Mesothelial cell of epicardium (in vitro differentiated cells): ENCODE measurements around the gene XRCC2. TPM values are rescaled to one million over a fixed set of nuclear protein-coding genes. Genes with fewer than 3 reads are reported as not detected.

Experiments
- DNase-seq, 2 experiments: peaks; one replicate each; pipeline ENCODE4 v3.0.0; 2021; ENCODE audit warnings: low spot score in 2 of 2; ENCODE audit not compliant: unreplicated experiment in 2 of 2
- H3K27ac Mint-ChIP-seq: 2 replicates; pipeline ENCODE4 v1.8.0; 2021; ENCODE audit warnings: mixed read lengths
- H3K27me3 Mint-ChIP-seq: 2 replicates; pipeline ENCODE4 v1.8.0; 2021; ENCODE audit warnings: low read depth, mixed read lengths
- H3K36me3 Mint-ChIP-seq: 2 replicates; pipeline ENCODE4 v1.8.0; 2021; ENCODE audit warnings: mixed read lengths
- H3K4me1 Mint-ChIP-seq: 2 replicates; pipeline ENCODE4 v1.8.0; 2021; ENCODE audit warnings: mixed read lengths
- H3K4me3 Mint-ChIP-seq: 2 replicates; pipeline ENCODE4 v1.8.0; 2021; ENCODE audit warnings: mild to moderate bottlenecking, moderate library complexity, mixed read lengths
- H3K9me3 Mint-ChIP-seq: 2 replicates; pipeline ENCODE4 v1.8.0; 2021; ENCODE audit warnings: mixed read lengths
- total RNA-seq: library from RNA; stranded (reverse); gene quantifications from 3 replicates; pipeline ENCODE4 v1.2.1, GENCODE V29; 2021
- TF ChIP-seq, protein P1 (sequence below): fragments of 200-600 bp; sonication (generic); IDR thresholded peaks from one replicate; pipeline ENCODE4 v1.5.0; 2021; ENCODE audit warnings: antibody characterized with exemption; ENCODE audit not compliant: unreplicated experiment

XRCC2 gene
- total RNA-seq, 1 donor from 2014 or later: 7.0 TPM

GRCh38 chr7:152643979-152644559 is 31.9 kb downstream of the XRCC2 start:
- TF ChIP-seq, protein P1, sequence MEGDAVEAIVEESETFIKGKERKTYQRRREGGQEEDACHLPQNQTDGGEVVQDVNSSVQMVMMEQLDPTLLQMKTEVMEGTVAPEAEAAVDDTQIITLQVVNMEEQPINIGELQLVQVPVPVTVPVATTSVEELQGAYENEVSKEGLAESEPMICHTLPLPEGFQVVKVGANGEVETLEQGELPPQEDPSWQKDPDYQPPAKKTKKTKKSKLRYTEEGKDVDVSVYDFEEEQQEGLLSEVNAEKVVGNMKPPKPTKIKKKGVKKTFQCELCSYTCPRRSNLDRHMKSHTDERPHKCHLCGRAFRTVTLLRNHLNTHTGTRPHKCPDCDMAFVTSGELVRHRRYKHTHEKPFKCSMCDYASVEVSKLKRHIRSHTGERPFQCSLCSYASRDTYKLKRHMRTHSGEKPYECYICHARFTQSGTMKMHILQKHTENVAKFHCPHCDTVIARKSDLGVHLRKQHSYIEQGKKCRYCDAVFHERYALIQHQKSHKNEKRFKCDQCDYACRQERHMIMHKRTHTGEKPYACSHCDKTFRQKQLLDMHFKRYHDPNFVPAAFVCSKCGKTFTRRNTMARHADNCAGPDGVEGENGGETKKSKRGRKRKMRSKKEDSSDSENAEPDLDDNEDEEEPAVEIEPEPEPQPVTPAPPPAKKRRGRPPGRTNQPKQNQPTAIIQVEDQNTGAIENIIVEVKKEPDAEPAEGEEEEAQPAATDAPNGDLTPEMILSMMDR: no peak
- no peaks in the 10 kb centered on the region for H3K4me1 Mint-ChIP-seq
- H3K36me3 Mint-ChIP-seq: peaks cover 33% of the 10 kb centered on the region
- no peak overlapping the region for H3K27ac Mint-ChIP-seq
- DNase-seq: no peak
- H3K27me3 Mint-ChIP-seq: no peaks in the 10 kb centered on the region
- H3K9me3 Mint-ChIP-seq: peaks cover 16% of the 10 kb centered on the region
- no peak overlapping the region for H3K4me3 Mint-ChIP-seq

DNA sequence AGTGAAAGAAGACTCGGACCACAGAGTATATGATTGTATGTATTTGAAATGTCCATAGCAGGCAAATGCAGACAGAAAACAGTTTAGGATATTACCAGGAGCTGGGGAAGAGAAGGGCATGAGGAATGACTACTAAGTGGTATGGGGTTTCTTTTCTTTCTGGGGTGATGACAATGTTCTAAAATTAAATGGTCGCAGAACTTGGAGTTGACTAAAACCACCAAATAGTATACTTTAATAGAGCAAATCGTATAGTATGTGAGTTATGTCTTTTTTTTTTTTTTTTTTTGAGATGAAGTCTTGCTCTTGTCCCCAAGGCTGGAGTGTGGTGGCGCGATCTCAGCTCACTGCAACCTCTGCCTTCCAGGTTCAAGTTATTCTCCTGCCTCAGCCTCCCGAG is 34.6 kb downstream of the XRCC2 start:
- DNase-seq: no peak
- no peak overlapping the region for H3K27ac Mint-ChIP-seq
- H3K27me3 Mint-ChIP-seq: no peaks in the 10 kb centered on the region
- no peaks in the 10 kb centered on the region for H3K4me1 Mint-ChIP-seq
- peaks cover 4% of the 10 kb centered on the region for H3K9me3 Mint-ChIP-seq
- H3K4me3 Mint-ChIP-seq: no peak overlapping the region
- peaks cover 16% of the 10 kb centered on the region for H3K36me3 Mint-ChIP-seq
- TF ChIP-seq, protein P1: no peak

DNA sequence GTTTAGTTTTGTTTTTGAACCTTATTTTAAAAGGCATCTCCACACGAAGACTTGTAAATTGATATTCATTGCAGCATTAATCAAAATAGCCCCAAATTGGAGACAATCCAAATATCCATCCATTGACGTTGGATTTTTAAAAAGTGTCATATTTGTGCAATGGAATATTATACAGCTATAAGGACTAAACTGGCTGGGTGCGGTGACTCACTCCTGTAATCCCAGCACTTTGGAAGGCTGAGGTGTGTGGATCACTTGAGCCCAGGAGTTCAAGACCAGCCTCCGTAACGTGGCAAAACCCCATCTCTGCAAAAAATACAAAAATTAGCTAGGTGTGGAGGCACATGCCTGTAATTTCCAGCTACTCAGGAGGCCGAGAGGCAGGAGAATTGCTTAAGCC is 35.1 kb downstream of the XRCC2 start:
- peaks cover 14% of the 10 kb centered on the region for H3K36me3 Mint-ChIP-seq
- H3K27ac Mint-ChIP-seq: no peak overlapping the region
- DNase-seq: no peak
- no peaks in the 10 kb centered on the region for H3K27me3 Mint-ChIP-seq
- H3K4me3 Mint-ChIP-seq: no peak overlapping the region
- TF ChIP-seq, protein P1: no peak
- H3K9me3 Mint-ChIP-seq: peaks cover 4% of the 10 kb centered on the region
- no peaks in the 10 kb centered on the region for H3K4me1 Mint-ChIP-seq

GRCh38 chr7:152637920-152638580 is 37.9 kb downstream of the XRCC2 start:
- no peak overlapping the region for H3K27ac Mint-ChIP-seq
- peaks cover 3% of the 10 kb centered on the region for H3K36me3 Mint-ChIP-seq
- TF ChIP-seq, protein P1: no peak
- peaks cover 4% of the 10 kb centered on the region for H3K9me3 Mint-ChIP-seq
- H3K4me3 Mint-ChIP-seq: no peak overlapping the region
- no peaks in the 10 kb centered on the region for H3K27me3 Mint-ChIP-seq
- no peak for DNase-seq
- H3K4me1 Mint-ChIP-seq: no peaks in the 10 kb centered on the region

- no peak for DNase-seq
- Mint-ChIP-seq H3K9me3 (no peaks in the 10 kb centered on the region), H3K36me3 (no peaks in the 10 kb centered on the region), H3K27ac (no peak overlapping the region), H3K4me1 (no peaks in the 10 kb centered on the region), H3K4me3 (no peak overlapping the region), H3K27me3 (no peaks in the 10 kb centered on the region)
- TF ChIP-seq, protein P1: no peak
These were observed 38.8 kb downstream of the XRCC2 start for GRCh38 chr7:152637161-152637560.
